SIG-M5 treated with dmso at 0.1 percent for 504 hours (cell line): ENCODE data around the gene AQP4.

Experiments
- DNase-seq: peaks from one replicate; lab custom pipeline; 2025; ENCODE audit not compliant: unreplicated experiment; lab: John Stamatoyannopoulos, UW

Gene AQP4

GRCh38 chr18:26840965-26841364, 24.5 kb downstream of the AQP4 start:
- no peak for DNase-seq

DNA sequence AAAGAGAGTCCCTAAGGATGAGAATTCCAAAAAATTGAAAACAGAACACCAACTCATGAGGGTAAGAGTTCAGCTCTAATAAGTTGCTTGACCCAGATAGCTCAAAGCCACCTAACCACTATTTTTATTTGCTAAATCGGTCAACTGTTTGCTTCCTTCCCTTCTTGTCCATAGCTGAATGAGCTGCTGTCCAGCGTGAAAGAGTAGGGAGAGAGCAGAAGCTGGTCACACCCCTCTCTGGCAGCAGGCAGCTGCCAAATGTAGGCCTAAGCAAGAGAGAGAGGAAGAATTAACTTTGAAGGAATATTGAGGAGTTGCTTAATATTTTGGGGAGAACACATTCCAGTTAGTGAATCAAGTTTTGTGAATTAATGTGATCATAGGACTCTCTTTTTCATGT, 25.9 kb downstream of the AQP4 start:
- DNase-seq = no peak

DNA sequence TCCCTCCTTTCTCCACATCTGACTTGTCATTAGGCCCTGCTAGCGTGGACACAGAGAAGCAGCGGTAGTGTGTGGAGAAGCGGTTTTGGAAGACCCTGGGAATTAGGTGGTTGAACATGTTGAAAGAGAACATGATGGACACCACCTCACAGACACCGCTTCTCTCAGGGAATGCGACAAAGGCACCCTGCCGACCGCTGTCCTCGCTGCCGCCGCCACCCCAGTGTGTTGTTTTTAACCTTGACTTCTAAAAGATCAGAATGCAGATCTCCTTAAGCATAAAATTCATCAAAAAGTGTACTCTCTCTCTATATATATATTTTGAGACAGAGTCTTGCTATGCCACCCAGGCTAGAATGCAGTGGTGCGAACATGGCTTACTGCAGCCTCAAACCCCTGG, 33.2 kb downstream of the AQP4 start:
- DNase-seq = no peak

GRCh38 chr18:26827581-26827980, 37.9 kb downstream of the AQP4 start:
- no peak for DNase-seq

DNA sequence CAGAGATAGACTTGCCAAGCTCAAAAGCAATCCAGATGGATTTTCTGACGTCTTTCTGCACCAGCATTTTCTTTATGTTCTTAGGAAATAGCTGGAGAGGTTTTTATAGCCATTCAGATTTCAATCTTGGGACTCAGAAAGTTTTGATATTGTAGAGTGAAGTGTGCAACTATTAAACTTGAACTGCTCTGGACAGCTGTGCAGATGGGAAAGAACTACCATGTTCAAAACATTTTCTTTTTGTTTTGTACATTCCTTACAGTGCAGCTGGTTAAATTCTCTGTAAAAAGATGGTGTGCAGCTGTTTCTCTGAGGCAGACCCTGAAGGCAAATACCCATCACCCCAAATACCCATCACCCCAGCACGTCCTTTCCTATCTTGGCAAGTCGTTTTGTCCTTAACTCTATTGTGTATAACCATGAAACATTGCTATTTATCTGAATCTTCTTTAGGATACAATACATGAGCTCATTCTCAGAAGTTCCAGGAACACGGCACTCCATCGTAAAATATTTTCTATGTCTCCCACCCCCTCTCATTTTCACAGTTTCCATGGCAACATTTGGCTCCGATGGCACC, 38.8 kb downstream of the AQP4 start:
- DNase-seq = no peak

DNA sequence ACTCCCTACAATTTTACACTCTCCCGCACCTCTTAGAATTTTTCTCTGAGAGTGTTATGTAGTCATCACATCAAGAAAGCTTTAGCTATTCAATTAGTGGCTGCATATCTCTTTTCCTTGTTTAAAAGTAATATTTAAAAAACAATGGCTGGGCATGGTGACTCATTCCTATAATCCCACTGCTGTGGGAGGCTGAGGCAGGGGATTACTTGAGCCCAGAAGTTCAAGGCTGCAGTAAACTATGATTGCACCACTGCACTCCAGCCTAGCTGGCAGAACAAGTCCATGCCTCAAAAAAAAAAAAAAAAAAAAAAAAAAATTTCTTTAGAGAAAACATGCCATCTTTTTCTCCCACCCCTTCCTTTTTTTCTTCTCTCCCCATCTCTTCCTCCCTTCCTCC, 44.3 kb downstream of the AQP4 start:
- no peak for DNase-seq

DNA sequence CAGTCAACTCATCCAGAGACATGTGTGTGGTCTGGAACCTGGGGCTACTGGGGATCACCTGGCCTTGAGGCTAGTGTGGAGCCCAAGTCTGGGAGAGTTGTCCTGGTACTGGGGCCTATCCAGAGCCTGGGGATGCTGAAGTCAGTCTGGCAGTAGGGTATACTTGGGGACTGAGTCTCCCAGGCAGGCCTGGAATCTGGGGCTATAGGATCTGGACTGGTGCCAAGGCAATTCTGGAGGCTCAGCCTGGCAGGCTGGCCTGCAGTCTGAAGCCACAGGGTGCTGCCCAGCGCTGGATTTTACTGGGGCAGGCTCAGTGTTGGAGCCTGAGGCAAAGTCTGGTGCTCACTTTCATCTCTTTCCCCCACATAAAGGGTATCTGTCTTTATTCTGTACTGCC, 46.5 kb downstream of the AQP4 start:
- no peak for DNase-seq

DNA sequence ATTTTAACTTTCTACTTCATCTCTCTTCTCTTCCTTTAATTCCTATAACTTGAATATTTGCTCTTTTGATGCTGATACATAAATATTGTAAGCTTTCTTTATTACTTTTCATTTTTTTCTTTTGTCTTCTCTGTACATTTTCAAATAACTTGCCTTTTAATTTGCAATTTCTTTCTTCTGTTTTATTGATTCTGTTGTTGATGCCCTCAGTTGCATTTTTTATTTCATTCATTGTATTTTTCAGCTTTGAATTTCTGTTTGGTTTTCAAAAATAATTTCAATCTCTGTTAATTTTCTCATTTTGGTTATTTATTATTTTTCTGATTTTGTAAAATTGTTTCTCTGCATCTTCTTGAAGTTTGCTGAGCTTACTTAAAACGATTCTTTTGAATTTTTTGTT, 47.0 kb downstream of the AQP4 start:
- DNase-seq = no peak

- DNase-seq = no peak
Observed at GRCh38 chr18:26813043-26813442, 52.5 kb downstream of the AQP4 start.

DNA sequence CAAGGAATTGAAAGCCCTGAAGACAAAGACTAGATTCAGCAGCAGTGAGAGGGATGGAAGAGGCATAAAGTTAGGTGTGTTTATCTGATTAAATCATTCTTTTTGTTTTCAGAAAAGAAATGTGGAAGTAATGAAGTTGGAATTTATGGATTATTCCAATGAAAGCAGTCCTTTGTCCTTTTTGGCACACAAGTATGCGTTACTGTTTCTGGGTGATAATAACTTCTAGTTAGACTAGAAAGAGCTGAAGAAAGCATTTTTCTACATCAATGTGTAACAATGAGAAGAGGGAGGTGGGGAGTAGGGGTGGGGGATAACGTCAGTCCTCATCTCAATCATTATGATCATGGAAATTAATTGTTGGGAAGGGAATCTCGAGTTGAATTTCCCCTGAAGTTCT, 53.0 kb downstream of the AQP4 start:
- DNase-seq = no peak

DNA sequence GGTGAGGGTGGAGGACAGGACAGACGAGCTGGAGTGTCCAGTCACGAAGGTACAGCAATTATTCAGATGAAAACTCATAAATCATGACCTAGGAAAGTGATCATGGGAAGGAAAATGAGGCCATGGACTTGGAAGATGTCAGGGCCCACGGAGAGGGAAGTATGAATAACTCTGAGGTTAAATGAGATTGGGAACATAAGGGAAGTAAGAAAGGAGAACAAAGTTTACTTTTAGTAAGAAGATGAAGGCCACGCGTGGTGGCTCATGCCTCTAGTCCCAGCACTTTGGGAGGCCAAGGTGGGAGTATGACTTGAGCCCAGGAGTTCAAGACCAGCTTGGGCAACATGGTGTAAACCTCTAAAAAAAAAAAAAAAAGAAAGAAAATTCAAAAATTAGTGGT, 56.2 kb downstream of the AQP4 start:
- no peak for DNase-seq

GRCh38 chr18:26806224-26806623, 59.3 kb downstream of the AQP4 start:
- no peak for DNase-seq

- DNase-seq = no peak
Observed at GRCh38 chr18:26804519-26804918, 61.0 kb downstream of the AQP4 start.

- DNase-seq = no peak
Observed at GRCh38 chr18:26803643-26804042, 61.9 kb downstream of the AQP4 start.

DNA sequence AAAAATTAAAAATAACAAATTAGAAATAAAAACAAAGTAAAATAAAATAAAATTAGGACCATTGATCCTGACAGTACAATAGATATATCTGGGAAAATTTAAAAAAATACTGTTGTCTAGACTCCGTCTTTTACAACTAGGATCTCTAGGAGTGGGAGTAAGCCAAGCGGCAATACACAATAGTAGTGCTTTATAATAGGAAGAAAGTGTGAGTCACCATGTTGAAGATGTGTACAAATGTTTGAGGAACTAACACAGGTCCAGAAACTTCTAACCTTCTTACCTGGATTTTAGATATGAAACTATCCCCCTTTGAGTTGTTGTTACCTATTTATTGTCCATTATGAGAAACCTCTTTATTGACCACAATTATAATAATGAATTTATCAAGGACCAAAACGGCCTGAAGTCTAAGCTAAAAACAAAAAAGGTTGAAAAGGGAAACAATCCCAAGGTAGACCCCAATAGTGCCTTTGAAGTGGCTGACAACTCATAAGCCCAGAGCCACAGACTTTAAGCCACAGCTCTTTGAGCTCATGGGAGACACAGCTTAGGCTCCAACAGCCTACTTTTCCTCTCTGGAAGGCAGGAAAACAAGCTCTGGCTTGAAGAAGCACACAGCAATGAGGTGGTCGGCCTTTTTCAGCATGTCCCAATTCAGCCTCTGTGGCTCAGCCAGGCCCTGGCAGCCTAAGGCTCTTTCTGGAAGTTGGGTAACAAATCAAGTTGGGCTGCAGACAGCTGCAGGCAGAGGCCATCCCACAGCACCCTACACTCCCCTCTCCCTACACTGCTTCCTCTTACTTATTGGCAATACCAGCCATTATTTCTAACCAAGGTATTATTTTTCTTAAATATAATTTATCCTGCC, 62.9 kb downstream of the AQP4 start:
- no peak for DNase-seq
